ENCODE measurements around the gene CST2.
"Not testable (repeated sequence)": the region's sequence is repeated elsewhere in the genome, so short reads cannot be mapped to it uniquely, and the experiment has no call there.

- TF ChIP-seq HDGF (IDR thresholded peaks at IDR 0.05; ENCODE audit: borderline replicate concordance); BHLHE40 (IDR thresholded peaks at IDR 0.05; ENCODE audit: borderline replicate concordance); PKNOX1 (IDR thresholded peaks at IDR 0.05); SP1 (IDR thresholded peaks at IDR 0.05); CTBP1 (IDR thresholded peaks at IDR 0.05; ENCODE audit: borderline replicate concordance); SUZ12 (IDR thresholded peaks at IDR 0.05); FOXM1 (IDR thresholded peaks at IDR 0.05; ENCODE audit: borderline replicate concordance); ARNT (IDR thresholded peaks at IDR 0.05); ZNF384 (IDR thresholded peaks at IDR 0.05): not testable (repeated sequence)
Observed at GRCh38 chr20:23831961-23832360, 5.4 kb upstream of the CST2 start.

All from HEK293T (cell line).